NB4 (cell line): ENCODE results near the gene ERH.

ENCODE experiments used
- CTCF ChIP-seq: IDR thresholded peaks from one replicate; pipeline ENCODE4 v1.5.1; 2012; ENCODE audit warnings: low read depth, low read length
- MAX ChIP-seq: IDR thresholded peaks from 2 replicates; pipeline ENCODE4 v1.6.1; 2011; ENCODE audit warnings: low read depth, low read length
- POLR2A ChIP-seq: IDR thresholded peaks from 2 replicates; pipeline ENCODE4 v1.6.1; 2011; ENCODE audit warnings: mild to moderate bottlenecking; ENCODE audit not compliant: insufficient read length; ENCODE audit errors: extremely low read depth

GRCh38 chr14:69378274-69378673 lies 19.8 kb downstream of the ERH start:
- TF ChIP-seq CTCF (no peak), MAX (no peak), POLR2A (no peak)
